Stimulated activated CD4-positive, alpha-beta T cell treated with anti-CD3 and anti-CD28 coated beads, Interleukin-1b, Interleukin-23, amount 100 ng/mL, for 24 hours (primary cell): ENCODE data around the gene MPZ.
"Not testable (repeated sequence)": the region's sequence is repeated elsewhere in the genome, so short reads cannot be mapped to it uniquely, and the experiment has no call there.

Experiments used
- DNase-seq, 4 experiments: peaks; one replicate each; pipeline ENCODE4 v3.0.0-alpha.2; 2020; ENCODE audit warnings: low read depth in 4 of 4, low spot score in 1 of 4

Gene MPZ

DNA sequence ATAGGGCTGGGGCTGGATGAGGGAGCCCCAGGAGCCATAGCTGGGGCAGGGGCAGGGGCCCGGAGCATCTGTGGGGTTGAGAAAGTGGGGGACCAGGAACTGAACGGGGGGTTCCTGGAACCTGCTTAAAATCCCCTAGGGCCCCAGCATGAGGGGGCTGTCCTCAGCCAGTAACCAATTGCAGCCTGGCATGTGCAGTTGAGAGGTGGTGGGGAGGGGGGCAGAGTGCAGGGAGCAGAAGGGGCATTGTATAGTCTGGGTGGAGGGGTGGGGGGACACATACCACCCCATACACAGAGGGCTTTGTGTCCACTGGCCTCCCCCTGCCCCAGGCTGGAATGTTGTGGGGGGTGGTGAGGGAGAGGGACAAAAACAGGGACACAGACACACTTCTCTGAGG, at the start of gene MPZ:
Gene MPZ (minus strand): TSS at position 101 of the 400 bp plus-strand sequence. CDS start 63 bp downstream, at position 38.
- DNase-seq: no peak

DNA sequence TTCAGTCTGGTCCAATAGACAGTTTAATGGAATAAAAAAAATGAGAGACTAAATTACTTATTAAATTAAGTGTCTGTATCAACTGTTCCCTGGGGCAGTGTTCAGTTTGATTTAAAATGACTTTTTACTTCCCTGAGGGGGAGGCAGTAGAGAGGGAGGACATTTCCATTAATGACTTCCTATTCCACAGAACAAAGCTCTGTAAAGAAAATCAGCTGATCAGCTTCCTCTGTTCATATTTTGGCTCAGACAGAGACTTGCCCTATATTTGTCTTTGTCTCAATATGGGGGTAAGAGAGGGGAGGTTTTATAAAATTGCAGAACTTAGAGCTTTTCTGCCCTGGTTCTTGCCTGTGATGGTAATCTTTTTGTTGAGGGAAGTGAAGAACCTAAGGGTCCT, 49.5 kb upstream of the MPZ start:
- DNase-seq: no peak

DNA sequence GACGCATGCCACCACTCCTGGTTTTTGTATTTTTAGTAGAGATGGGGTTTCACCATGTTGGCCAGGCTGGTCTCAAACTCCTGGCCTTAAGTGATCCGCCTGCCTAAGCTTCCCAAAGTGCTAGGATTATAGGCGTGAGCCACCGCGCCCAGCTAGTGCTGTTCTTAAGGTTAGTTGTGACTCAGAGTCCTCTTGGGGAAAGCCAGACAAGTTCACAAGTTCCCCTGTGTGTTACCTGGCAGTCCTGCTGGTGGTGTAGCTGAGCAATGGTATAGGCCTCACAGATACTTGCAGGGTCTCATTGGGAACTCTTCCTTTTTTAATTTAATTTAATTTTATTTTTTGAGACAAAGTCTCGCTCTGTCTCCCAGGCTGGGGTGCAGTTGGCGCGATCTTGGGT, 47.3 kb upstream of the MPZ start:
- DNase-seq: no peak

DNA sequence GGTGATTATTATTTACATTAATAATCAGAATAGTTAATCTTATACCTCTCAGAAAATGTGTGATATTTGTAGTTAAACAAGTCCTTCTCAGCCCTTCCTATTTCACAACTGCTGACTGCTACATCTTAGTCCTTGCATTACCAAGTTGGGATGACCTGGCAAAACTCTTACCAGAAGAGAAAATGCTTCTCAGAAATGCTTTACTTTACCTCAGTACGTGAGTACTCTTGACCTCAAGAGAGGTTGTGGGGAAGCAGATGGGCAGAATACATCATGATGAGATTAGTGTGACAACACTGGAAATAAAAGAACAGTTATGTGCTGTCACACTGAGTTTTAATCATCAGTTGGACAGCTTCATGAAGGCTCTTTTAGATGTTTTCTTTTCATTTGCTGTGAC, 41.7 kb upstream of the MPZ start:
- no peak for DNase-seq

DNA sequence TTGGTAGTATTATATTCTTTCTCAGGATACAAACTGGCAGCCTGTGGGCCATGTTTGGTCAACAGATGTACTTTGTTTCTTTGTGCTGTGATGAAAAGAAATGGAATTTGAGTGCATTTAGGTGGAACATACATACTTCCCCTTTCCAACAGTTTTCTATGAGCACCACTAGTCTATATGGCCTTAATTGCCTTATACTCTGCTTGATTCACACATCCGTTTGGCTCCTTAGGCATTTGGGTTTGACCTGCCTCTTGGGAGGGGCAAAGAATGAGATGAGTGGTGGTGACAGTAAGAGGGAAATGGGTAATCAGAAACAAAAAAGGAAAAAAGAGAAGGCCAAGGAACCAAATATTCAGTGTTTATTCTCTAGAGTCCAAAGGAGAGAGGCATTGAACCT, 40.9 kb upstream of the MPZ start:
- DNase-seq: no peak

DNA sequence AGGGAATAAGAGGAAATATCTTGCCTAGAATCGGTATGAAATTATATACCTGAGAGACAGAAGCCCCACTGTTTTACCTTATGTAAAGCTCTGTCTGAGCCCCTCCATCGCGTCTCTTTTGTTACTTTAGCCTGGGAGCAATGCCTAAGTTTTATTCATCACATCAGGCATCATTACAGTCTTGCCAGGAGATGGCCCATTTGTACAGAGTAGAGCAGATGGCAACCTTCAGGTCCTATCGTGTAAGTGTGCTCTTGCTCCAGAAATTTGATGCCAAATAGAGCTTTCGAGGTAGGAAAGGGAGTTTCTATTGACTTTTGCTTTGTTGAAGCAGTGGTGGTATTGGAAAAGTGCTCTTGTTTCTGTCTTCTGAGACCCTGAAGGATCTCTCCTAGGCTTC, 33.1 kb upstream of the MPZ start:
- no peak for DNase-seq

DNA sequence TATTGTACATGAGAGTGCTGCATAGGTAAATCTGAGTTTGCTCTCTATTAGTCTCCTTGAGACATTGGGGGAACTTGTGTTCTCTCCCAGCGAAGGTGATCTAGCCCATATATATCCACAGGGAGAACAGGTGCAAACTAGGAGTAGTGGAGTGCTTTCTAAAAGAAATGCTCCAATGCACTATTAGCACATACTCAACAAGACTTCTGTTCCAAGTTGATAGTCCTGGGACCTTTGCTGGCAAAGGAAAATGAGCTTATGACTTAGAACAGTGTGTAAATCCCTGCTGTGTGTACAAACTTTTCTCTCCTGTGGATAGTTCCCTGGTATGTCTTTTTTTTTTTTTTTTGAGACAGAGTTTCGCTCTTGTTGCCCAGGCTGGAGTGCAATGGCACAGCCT, 32.4 kb upstream of the MPZ start:
- no peak for DNase-seq

DNA sequence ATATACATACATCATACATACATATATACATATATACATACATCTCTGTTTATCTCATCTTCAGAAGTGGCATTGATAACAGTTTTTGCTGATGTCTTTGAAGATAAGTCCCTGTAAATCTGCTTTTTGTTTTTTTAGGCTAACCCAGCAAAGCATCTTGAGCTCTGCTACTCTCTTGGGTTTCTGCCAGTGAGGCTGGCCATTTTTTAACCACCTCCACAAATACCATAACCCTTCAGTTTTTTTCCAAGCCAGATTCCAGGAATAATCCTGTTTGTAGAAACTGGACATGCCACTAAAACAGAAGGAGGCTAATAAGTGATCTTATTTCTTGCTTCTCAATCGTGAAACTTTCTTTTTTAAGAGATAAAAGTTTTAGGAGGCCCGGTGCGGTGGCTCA, 26.0 kb upstream of the MPZ start:
- no peak for DNase-seq

DNA sequence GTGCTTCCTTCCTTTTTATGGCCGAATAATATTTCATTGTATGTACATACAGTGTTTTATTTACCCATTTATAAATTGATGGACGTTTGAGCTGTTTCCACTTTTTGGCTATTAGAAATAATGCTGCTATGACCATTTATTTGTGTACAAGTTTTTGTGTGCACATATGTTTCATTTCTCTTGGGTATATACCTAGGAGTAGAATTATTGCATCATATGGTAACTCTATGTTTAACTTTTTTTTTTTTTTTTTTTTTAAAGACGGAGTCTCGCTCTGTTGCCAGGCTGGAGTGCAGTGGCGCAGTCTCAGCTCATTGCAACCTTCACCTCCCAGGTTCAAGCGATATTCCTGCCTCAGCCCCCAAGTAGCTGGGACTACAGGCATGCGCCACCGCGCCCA, 23.4 kb upstream of the MPZ start:
- no peak for DNase-seq

DNA sequence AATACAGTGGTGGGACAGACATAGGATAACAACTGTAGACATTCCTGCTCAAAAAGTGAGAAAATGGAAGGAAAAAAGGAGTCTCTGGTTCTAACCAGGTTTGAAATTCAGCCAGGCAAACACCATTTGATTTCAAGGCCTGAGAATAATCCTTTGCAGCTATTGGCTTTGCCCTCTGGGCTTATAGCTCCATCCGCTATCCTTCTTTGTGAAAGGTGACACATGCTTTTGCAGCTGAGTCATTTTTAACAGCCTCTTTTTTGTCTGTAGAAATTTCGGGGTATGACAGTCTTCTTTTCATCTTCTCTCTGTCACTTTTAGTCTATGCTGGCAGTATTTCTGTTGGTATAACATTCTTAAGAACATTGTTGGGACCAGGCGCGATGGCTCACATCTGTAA, 20.6 kb upstream of the MPZ start:
- DNase-seq: no peak

DNA sequence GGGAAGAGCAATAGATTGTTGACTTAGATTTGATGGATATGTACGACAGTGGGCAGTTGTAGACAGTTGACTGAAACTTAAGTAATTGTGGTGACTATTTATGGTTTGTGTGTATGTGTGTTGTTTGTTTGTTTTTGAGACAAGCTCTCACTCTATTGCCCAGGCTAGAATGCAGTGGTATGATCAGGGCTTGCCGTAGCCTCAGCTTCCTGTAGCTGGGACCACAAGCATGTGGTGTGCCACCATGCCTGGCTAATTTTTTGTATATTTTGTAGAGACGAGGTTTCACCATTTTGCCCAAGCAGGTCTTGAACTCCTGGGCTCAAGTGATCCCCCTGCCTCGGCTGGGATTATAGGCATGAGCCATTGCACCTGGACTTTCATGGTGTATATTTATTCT, 14.3 kb upstream of the MPZ start:
- DNase-seq: no peak

DNA sequence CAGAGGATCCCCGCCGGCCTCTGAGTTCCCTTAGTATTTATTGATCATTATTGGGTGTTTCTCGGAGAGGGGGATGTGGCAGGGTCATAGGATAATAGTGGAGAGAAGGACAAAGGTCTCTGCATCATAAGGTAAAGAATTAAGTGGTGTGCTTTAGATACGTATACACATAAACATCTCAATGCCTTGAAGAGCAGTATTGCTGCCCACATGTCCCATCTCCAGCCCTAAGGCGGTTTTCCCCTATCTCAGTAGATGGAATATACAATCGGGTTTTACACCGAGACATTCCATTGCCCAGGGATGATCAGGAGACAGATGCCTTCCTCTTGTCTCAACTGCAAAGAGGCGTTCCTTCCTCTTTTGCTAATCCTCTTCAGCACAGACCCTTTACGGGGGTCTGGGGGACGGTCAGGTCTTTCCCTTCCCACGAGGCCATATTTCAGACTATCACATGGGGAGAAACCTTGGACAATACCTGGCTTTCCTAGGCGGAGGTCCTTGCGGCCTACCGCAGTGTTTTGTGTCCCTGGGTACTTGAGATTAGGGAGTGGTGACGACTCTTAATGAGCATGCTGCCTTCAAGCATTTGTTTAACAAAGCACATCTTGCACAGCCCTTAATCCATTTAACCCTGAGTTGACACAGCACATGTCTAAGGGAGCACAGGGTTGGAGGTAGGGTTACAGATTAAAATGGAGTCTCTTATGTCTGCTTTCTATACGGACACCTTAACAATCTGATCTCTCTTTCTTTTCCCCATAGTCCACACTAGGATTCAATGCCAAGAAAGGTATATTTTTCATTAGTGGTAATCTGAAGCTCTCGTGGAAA, 6.3 kb upstream of the MPZ start:
- DNase-seq: not testable (repeated sequence)

DNA sequence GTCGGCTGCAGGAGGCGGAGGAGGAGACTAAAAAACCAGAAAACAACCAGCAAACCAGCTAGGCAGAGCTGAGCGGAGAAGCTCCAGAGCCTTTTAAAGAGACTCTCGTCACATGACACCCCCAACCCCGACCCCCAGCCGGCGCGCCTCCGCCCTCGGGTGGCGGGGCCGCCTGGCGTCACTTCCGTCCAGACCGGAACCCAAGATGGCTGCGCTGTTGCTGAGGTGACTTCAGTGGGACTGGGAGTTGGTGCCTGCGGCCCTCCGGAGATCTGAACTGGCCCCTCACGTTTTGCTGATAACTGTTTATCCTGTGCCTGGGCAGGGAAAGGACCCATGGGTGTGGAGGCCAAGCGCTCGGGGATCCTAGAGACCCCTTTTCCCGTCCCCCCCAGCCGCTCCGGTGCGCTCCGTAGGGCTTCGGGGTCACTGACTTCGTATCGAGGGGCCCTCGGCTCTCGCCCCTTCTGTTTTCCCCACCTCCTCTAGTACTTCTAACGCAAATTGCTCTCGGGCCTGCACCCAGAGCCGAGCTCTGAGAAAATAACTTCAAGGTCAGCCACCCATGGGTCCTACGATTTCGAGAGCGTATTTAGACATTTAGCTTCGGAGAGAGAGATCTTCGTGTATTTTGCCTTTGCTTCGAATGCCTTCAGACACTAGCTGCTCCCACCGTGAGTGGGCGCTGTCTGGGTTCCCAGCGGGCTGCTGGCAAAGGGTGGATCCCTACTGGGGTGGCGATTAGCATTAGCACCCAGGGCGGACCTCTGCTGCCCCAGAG, 4.6 kb upstream of the MPZ start, which contains the start of gene SDHC:
Gene SDHC (plus strand): TSS at position 181 of the 781 bp plus-strand sequence. CDS start 25 bp downstream, at position 206.
- DNase-seq: peak; percentile 69 to 81 (median 78)

DNA sequence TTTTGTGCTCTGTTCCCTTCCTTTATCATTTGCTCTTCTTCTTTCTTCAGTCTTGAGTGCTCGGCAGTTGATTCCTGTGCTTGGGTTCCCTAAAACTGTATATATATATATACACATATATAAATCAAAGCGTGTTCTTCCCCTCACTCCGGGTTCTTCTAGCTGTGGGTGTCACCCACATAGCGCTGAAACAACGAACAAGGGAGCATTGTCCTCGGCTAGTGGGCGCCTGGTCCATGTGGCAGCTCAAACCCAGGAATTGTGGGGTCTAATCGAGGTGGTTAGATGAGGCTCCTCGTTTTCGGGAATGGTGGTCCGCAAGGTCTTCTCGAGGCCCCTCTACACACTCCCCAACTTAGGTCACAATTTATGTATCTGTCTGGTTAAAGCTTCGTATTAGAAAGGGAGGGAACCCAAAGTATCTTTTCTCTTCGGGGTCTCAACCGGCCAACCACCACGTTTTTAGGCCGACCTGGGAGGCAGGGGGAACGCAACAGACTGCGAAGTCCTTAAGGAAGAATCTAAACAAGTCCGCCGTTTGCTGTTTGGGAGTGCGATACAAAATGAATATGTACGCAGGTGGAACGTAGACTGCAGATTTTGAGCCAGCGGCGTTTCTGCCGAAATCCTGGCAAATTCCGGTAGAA, 3.9 kb upstream of the MPZ start:
- no peak for DNase-seq

DNA sequence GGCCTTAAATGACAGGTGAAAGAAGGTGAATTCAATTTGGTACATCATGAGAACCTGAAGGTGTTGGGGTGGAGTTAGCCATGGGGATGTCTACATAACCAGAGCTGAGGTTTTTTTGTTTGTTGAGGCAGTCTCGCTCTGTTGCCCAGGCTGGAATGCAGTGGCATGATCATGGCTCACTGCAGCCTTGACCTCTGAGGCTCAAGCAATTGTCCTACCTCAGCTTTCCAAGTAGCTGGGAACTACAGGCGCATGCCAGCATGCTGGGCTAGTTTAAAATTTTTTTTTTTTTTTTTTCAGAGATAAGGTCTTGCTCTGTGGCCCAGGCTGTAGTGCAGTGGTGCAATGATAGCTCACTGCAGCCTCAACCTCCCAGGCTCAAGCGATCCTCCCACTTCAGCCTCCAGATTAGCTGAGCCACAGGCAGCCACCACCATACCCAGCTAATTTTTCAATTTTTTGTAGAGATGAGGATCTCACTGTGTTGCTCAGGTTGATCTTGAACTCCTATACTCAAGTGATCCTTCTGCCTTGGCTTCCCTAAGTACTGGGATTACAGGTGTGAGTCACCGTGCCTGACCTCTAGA, 1.9 kb upstream of the MPZ start:
- no peak for DNase-seq

DNA sequence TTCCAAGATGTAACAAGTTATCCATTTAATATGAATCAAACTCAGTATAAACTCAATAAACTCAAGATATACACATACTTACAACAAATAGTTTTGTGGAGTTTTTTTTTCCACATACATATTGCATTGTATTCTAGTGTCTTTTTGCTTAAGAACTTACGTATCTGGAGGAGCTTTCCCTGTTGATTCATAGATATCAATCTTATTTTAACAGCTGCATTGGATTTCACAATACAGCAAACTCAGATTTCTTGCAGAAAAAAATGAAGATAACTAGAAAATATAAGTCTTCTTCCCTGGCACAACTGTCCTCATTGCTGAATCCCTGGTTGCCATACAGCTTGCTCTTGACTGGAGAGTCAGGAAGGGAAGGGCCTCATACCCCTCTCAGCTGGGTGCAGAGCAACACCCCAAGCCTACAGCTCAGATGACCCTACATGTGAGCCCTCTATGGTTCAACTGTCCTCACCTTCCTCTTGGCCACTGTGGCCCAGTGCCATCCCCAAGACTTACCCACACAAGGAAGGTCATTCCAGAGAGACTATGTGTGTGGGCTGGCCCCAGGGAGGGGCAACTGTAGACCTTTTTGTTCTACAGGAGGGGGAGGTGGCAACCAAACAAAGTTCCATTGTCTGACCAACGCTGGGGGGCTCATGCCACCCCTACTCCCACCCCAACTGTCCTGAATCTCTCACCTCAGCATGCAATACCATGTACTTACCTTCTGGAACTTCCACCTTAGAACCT, 1.7 kb downstream of the MPZ start:
- DNase-seq: no peak

DNA sequence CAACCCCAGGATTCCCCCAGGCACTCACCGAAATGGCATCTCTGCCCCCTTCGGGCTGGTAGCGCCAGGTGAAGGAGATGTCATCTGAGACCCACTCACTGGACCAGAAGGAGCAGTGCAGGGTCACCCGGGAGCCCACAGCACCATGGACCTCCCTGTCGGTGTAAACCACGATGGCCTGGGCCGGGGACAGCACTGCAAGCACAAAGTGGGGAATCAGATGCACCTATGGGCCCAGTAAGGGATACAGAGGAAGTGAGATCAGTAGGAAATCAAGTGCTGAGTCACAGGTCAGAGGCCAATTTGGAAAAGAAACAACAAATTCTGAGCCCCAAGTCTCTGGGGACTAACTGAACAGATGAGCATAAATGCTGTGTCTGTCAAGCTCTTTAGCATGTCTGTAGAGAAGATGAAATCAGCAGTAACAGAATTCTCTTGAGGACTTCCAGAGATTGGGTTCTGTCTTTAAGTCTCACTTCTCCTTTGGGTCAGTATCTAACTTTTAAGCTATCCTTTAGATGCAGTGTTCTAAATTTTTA, 2.5 kb downstream of the MPZ start:
- no peak for DNase-seq

DNA sequence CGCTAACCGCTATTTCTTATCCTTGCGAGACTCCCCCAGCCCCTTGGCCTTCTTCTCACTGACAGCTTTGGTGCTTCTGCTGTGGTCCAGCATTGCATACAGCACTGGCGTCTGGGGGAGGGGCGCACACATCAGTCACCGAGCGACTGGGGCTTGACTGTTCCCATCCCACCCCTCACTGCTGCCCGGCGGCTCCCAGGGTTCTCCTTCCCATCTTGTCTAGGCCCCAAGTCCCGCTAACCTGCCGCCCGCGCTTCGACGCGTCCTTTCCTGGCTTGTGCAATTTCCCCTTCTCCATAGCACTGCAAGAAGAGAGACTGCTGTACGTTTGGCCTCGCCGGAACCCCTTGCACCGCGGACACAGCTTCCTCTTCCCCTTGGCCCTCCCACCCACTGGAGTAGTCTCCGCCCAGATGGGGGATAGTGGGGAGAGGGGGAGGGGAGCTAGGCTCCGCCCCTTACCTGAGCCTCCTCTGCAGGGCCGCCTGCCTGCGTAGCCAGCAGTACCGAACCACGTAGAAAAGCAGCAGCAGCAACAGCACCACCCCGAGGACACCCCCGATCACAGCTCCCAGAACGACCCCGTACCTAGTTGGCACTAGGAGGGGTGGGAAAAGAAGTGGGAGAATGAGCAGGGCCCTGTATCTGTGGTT, 3.8 kb downstream of the MPZ start:
- DNase-seq: peak; percentile 45 to 80 (median 66)

DNA sequence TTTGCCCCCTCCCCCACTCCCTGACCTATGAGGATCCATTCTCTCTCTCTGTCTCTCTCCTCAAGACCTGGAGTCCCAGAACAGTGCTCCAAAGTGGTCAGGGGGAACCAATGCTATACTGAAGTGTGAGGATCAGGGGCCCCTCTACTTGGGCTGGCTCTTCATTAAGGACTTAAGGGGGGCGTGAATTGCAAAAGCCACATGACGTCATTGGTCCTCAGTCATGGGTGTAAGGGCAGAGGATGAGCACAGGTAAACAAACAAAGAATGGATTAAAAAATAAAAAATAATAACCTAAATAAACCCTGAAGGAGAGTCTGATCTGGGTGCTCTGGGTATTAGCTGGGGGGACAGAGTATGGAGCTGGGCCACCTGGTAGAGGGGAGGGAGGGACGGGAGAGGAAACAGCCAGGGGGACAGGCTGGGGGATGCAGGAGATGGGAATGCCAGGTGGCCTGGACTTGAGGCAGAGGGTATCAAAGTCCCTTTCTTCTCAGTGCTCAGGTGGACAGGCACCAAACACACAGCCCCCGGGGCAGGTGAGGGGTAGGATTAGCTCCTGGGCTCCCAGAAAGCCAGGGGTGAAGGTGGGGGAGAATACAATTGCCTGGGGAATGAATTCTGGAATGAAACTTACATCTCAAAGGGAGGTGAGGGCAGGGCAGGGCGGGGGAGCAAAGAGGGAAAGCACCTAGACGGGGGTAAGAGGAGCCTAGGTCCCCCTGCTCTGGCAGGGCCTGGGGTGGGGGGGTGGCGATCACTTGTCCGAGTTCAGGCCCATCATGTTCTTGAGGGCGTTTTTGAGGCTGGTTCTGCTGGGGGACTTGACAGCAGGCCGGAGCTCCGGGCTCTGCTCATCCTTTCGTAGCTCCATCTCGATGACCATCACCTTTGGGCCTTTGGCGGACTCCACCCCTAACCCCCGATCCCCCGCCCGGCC, 4.6 kb downstream of the MPZ start:
- no peak for DNase-seq
